Measurements from ENCODE around the gene ADAM22.

- TF ChIP-seq REST (IDR thresholded peaks at IDR 0.05; ENCODE audit: borderline replicate concordance), result no peak
- TF ChIP-seq CTCF (IDR thresholded peaks at IDR 0.05; ENCODE audit: poor library complexity, severe bottlenecking), result no peak
- TF ChIP-seq SMC3 (conservative IDR thresholded peaks at IDR 0.05; ENCODE audit: poor library complexity), result no peak
- TF ChIP-seq RAD21 (conservative IDR thresholded peaks at IDR 0.05), result no peak
Observed at GRCh38 chr7:88146616-88147015, 212.6 kb downstream of the ADAM22 start.
